Adrenal gland (tissue), 12 donors: ENCODE results near the gene PKNOX1. TPM values are rescaled to one million over a fixed set of nuclear protein-coding genes. Genes with fewer than 3 reads are reported as not detected.
"Not testable (repeated sequence)": the region's sequence is repeated elsewhere in the genome, so short reads cannot be mapped to it uniquely, and the experiment has no call there.

Source experiments
- DNase-seq, 7 donors: peaks; one replicate each; pipeline ENCODE4 v3.0.0-alpha.2; 2019 to 2020
- H3K27ac ChIP-seq, 5 donors: fragments of 200-600 bp; sonication (generic) in 4 of 5; 1 replicate in 3 of 5; 2 replicates in 2 of 5; pipeline versions ENCODE4 v1.5.1 to v1.8.0; 2016 to 2020; ENCODE audit warnings: mild to moderate bottlenecking in 1 of 5
- H3K27me3 ChIP-seq: fragments of 200-600 bp; 2 replicates; pipeline ENCODE4 v1.8.0; 2021
- H3K36me3 ChIP-seq, 2 donors: fragments of 200-600 bp; replicated peaks in 1 of 2; 1 replicate in 1 of 2; 2 replicates in 1 of 2; pipeline versions ENCODE4 v1.5.1 to v1.8.0; 2018 to 2022
- H3K4me1 ChIP-seq, 2 donors: fragments of 200-600 bp; replicated peaks in 1 of 2; 1 replicate in 1 of 2; 2 replicates in 1 of 2; pipeline versions ENCODE4 v1.5.1 to v1.8.0; 2018 to 2021
- H3K4me3 ChIP-seq, 4 donors: fragments of 200-600 bp; sonication (generic) in 3 of 4; one replicate each; pipeline ENCODE4 v1.5.1; 2016 to 2018
- H3K9me3 ChIP-seq, 3 donors: fragments of 200-600 bp; sonication (generic) in 1 of 3; replicated peaks in 1 of 3; 1 replicate in 2 of 3; 2 replicates in 1 of 3; pipeline versions ENCODE4 v1.5.1 to v1.8.0; 2016 to 2021
- POLR2A ChIP-seq, 2 donors: fragments of 450-650 bp; IDR thresholded peaks; one replicate each; pipeline ENCODE4 v1.6.1; 2017; ENCODE audit warnings: antibody characterized with exemption in 2 of 2, mild to moderate bottlenecking in 2 of 2, moderate library complexity in 1 of 2
- WGBS, 4 donors: extraction: QIAGEN DNeasy Blood & Tissue Kit in 2 of 4; methylation state at CpG; one replicate each; pipeline versions ENCODE4 v1.1.5 to v1.1.7; 2013 to 2017; 5-methylcytosine and 5-hydroxymethylcytosine counted together
- intact Hi-C, 2 donors: fragments of 100-400 bp; cut with DNase I; formaldehyde crosslinking; loops; one replicate each; pipeline versions ENCODE4 v1.14.1 to v1.15.0; 2022 to 2023
- polyA plus RNA-seq, 3 donors: library from polyadenylated mRNA; stranded (reverse); fragments of 200-250 nt in 2 of 3; fragments of 350-450 nt in 1 of 3; fragmentation: Illumina TruSeq in 1 of 3; extraction: RNeasy Lipid Tissue Mini Kit (QIAGEN cat#74804) in 1 of 3; gene quantifications; one replicate each; pipeline ENCODE4 v1.2.3, GENCODE V29; 2013 to 2014
- total RNA-seq, 9 donors: library from RNA; depleted of rRNA in 4 of 9; stranded (reverse); fragments of >200 nt in 4 of 9; fragments of 120-200 nt in 1 of 9; fragmentation: NEBNext Ultra II Directional in 1 of 9; extraction: Animal tissue kit (Norgen Biotek cat#: 25700) in 1 of 9; gene quantifications; one replicate each; pipeline versions ENCODE4 v1.1.0 to v1.2.4, GENCODE V29; 2013 to 2023
- TF ChIP-seq, protein P1 (sequence below), 6 experiments: fragments of 450-650 bp in 4 of 6; fragments of 200-600 bp in 2 of 6; sonication (generic) in 1 of 6; IDR thresholded peaks; 1 replicate in 5 of 6; 2 replicates in 1 of 6; pipeline versions ENCODE4 v1.5.1 to v1.8.0; 2016 to 2021; ENCODE audit warnings: antibody characterized with exemption in 6 of 6, mild to moderate bottlenecking in 2 of 6, moderate library complexity in 1 of 6
- donor health status: healthy with polysubstance abuse.
- donor health status: Bipolar disorder and iron deficiency.
- donor health status: DM: yes; HTN: yes; CAD: no.
- donor health status: DM: no; HTN: no; CAD: no.
- donor health status: DM: no; HTN: no; CAD: no.
- donor health status: DM: yes; HTN: yes; CAD: no.

Gene PKNOX1
- total and polyA plus RNA-seq, 12 donors: 8.2 to 21.7 (median 12.6) TPM

DNA sequence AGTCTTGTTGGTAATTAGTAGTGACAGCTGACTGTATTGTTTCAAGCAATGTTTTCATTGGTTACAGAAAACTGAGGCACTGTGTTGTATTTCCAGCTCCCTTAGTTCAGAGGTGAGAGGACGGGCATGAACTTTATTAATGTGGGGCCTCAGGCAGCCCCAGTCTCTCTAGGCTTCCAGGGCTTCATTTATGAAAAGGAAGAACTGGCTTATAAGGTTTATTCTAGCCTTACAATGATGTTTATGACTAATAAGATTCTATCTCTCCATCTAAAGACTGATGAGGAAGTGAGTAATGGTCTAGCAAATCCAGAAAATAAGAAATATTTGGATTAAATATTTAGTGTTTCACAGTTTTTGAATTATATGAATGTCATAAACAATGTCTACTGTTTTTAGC, 59.7 kb downstream of the PKNOX1 start:
- Histone ChIP-seq H3K4me1 (no peaks in the 10 kb centered on the region), H3K27me3 (no peaks in the 10 kb centered on the region), H3K9me3 (no peaks in the 10 kb centered on the region), H3K36me3 (peaks cover 0 to 11% of the 10 kb centered on the region in 2 donors), H3K4me3 (no peak overlapping the region), H3K27ac (no peak overlapping the region)
- 89 to 100% (median 99%) methylated on average over 1 of the region's 1 CpG for WGBS, 4 donors
- no peak for DNase-seq
- intact Hi-C loops: no loop called here
- TF ChIP-seq, protein P1, sequence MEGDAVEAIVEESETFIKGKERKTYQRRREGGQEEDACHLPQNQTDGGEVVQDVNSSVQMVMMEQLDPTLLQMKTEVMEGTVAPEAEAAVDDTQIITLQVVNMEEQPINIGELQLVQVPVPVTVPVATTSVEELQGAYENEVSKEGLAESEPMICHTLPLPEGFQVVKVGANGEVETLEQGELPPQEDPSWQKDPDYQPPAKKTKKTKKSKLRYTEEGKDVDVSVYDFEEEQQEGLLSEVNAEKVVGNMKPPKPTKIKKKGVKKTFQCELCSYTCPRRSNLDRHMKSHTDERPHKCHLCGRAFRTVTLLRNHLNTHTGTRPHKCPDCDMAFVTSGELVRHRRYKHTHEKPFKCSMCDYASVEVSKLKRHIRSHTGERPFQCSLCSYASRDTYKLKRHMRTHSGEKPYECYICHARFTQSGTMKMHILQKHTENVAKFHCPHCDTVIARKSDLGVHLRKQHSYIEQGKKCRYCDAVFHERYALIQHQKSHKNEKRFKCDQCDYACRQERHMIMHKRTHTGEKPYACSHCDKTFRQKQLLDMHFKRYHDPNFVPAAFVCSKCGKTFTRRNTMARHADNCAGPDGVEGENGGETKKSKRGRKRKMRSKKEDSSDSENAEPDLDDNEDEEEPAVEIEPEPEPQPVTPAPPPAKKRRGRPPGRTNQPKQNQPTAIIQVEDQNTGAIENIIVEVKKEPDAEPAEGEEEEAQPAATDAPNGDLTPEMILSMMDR (IDR thresholded peaks at IDR 0.05): no peak
- no peak for TF ChIP-seq POLR2A (IDR thresholded peaks at IDR 0.05)

DNA sequence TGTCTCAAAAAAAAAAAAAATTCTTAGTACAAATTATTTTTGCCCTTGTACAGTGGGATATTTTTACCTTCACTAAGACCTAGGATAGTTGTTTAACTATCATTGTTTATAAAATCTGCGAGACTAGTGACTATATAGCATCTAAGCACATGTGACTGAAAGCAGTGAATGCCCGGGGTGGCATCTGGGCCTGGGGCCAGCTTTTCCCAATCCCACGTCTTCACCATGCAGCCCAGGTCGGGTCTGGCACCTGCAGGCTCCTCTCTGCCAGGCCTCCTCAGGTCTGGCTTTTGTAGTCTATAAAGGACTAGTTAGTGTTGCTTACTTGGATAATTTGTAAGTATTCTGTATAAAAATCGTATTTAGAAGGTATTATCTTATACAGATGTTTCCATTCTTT, 60.5 kb downstream of the PKNOX1 start:
- no peak overlapping the region for H3K4me3 ChIP-seq
- TF ChIP-seq, protein P1 (IDR thresholded peaks at IDR 0.05): no peak
- TF ChIP-seq POLR2A (IDR thresholded peaks at IDR 0.05): no peak
- DNase-seq: no peak
- intact Hi-C loops: no loop called here
- no peaks in the 10 kb centered on the region for H3K9me3 ChIP-seq
- WGBS, 4 donors: 78 to 97% (median 90%) methylated on average over 5 of the region's 5 CpGs
- no peak overlapping the region for H3K27ac ChIP-seq
- no peaks in the 10 kb centered on the region for H3K27me3 ChIP-seq
- no peaks in the 10 kb centered on the region for H3K4me1 ChIP-seq
- peaks cover 0 to 6% of the 10 kb centered on the region in 2 donors for H3K36me3 ChIP-seq

DNA sequence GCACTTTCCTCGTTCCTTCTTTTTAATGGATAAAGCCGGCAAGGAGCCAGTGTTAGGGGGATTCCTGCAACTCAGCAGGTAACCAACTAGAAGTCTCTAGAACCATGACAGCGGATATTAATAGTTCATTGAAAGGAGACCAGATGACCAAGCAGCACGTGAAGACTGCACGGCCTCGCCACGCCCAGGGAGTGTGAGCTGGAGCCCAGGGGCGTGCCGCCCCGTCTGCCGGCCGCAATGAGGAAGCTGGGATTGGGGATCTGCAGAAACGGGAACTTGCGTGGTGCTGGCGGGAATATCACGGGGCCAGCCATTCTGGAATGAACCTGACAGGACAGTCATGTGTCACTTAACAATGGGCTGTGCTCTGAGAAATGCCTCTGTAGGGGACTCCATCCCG, 62.5 kb downstream of the PKNOX1 start:
- WGBS, 4 donors: 73 to 98% methylated on average over 8 to 11 of the region's 17 CpGs; no CpG with 5 or more reads in 2 of the 4 donors
- H3K4me1 ChIP-seq, H3K4me3 ChIP-seq, intact Hi-C loops, H3K27ac ChIP-seq, H3K9me3 ChIP-seq, H3K27me3 ChIP-seq, H3K36me3 ChIP-seq: not testable (repeated sequence)
- DNase-seq: peak in 1 of 7 donors; percentile 54

DNA sequence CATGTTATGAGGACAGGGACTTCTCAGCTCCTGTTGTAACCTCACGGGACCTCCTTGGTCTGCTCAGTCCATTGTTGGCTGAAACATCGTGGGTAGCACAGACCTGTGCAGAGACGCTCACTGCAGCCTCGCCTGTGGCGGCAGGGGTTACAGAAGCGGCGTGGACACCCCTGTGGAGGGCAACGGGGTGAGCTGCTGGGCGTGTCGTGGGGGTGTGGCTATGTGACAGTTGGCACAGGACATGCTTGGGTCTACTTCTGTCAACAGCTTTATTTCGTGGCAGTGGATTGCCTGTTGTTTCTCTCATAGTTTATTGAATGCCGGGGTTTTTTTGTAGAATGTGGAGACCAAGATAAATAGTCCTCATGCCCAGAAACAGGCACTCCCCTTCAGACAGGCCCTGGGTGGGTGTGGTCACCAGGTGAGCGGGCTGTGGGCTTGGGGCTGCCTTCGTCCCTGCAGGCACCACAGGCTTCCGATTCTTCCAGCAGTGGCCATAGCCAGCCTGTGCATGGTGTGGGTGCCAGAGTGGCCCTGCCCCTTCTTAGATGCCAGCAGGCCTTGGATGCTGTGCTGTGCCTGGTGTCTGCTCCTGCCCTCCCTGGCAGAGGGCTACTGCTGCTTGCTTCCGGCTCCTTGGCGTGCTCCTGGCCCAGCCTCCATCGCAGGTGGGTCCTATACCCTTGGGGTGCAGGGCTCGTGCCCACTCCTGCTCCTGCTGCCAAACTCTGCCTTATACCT, 63.7 kb downstream of the PKNOX1 start:
- H3K27ac ChIP-seq, H3K4me1 ChIP-seq, H3K27me3 ChIP-seq, H3K4me3 ChIP-seq, H3K9me3 ChIP-seq, DNase-seq, intact Hi-C loops, H3K36me3 ChIP-seq: not testable (repeated sequence)
- 86 to 94% (median 91%) methylated on average over 11 to 18 of the region's 19 CpGs; no CpG with 5 or more reads in 1 of the 4 donors for WGBS, 4 donors

DNA sequence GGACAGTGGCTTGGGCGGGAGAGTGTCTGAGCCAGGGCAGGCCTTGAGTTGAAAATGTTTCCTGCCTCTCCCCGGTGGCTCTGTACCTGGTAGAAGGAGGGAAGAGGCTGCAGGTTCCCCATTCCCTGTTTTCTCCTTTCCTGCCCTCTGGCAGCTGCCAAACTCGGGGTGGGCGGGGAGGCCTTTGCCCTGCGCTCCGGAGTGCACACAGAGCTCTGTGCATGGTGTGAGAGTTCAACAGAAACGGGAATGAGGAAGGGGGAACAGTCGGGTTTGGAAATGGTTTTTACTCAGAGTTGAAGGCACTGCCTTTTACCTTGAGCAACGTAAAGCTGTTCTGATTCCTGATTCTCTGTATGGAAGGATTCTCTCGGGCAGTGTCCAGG, 64.3 kb downstream of the PKNOX1 start:
- 75 to 100% (median 80%) methylated on average over 2 to 8 of the region's 10 CpGs; no CpG with 5 or more reads in 1 of the 4 donors for WGBS, 4 donors

DNA sequence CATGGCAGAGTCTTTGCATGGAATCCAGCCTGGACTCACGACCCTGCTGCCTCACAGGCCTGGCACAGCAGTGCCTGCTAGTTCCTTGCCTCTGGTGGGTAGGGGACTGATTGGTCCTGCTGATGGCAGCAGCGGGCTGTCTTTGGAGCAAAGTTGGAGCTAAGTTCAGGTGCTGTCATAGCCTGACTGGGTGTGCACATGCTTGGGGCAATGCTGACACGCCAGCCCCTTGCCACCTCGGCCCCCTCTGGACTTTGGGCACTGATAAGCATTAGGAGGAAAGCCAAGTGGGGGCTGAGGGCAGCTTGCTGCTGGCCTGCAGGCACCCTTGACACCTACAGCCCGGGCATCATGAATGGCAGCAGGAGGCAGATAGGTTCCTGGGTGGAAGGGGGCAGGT, 67.8 kb downstream of the PKNOX1 start:
- H3K27ac ChIP-seq, DNase-seq, H3K4me1 ChIP-seq, H3K9me3 ChIP-seq, H3K27me3 ChIP-seq, H3K36me3 ChIP-seq, intact Hi-C loops, H3K4me3 ChIP-seq: not testable (repeated sequence)
- WGBS, 4 donors: 85 to 94% methylated on average over 5 of the region's 5 CpGs; no CpG with 5 or more reads in 2 of the 4 donors

More for the DNA sequence above, 64.3 kb downstream of the PKNOX1 start:
- DNase-seq, H3K9me3 ChIP-seq, H3K4me1 ChIP-seq, intact Hi-C loops, H3K27ac ChIP-seq, H3K36me3 ChIP-seq, H3K4me3 ChIP-seq, H3K27me3 ChIP-seq: not testable (repeated sequence)

DNA sequence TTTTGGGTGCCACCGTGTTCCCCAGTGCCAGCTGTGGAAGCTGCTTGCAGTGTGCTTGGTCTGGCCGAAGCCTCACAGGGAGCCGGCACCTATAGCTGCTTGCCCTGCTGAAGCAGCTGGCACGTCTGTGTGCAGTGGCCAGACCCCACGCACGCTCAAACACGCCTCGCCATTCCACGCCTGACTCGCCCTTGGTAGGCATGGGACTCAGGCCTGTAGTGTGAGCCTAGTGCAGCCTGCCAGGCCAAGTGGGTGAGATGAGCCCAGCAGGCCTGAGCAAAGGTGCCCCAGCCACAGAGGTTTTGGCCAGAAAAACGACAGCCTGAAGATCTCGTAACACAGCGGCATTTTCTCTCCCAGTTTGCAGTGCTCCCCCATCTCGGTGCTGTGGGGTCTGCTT, 68.9 kb downstream of the PKNOX1 start:
- H3K4me3 ChIP-seq, H3K9me3 ChIP-seq, H3K4me1 ChIP-seq, H3K36me3 ChIP-seq, DNase-seq, H3K27ac ChIP-seq, intact Hi-C loops, H3K27me3 ChIP-seq: not testable (repeated sequence)
- WGBS, 4 donors: 92 to 98% (median 96%) methylated on average over 2 to 6 of the region's 14 CpGs

DNA sequence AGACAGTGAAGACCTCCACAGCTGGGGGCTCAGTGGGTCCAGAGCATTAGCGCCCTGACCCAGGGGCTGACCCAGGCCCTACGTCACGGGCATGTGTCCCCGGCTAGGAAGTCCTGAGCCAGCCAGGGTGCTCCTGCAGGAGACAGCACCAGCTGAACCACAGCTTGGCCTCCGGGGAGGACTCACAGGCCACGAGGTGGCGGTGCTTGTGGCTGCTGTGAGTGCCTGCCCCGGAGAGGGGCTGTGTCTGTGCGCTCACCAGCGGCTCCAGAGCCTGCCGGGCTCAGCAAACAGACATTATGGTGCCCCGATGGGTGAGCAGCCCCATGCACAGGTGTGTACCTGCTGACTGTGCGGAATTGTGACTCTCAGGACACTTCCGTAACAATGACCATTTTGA, 70.2 kb downstream of the PKNOX1 start:
- intact Hi-C loops, H3K36me3 ChIP-seq, H3K4me3 ChIP-seq, DNase-seq, H3K27ac ChIP-seq, H3K4me1 ChIP-seq, H3K9me3 ChIP-seq, H3K27me3 ChIP-seq: not testable (repeated sequence)
- WGBS, 4 donors: 79 to 87% methylated on average over 12 of the region's 14 CpGs; no CpG with 5 or more reads in 2 of the 4 donors

DNA sequence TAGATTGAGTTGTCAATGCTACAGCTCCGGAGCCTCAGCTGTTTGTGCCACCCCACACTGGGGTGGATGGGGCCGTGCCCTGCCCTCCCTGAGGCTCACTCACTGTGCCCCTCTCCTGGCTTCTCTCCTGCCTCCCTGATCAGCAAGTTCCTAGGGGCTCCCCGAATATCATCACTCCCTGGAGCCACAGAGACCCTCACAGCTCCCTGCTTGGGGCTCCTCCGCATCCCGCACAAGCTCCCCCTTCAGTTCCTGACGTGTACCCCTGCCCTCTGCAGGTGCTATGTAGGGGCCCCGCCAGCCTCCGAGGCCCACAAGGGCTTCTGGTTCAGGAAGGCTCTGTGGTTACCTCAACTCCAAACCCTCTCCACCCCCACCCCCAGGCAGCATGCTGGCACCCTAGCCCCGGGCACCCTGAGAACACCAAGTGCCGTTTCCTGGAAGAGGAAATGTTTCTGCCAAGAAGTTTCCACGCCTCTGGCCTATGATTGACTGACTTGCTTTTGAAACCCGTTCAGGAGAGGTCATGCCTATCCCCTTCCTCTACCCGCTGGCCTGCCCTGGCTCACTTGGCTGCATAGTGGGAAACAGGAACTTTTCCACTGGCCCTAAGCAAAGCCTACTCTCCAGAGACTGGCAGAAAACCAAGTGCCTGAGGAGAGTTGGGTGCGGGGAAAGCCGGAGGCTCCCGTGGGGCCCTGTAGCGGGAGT, 71.0 kb downstream of the PKNOX1 start:
- DNase-seq, intact Hi-C loops, H3K27me3 ChIP-seq, H3K4me1 ChIP-seq, H3K36me3 ChIP-seq, H3K9me3 ChIP-seq, H3K4me3 ChIP-seq: not testable (repeated sequence)
- 65 to 81% methylated on average over 6 to 7 of the region's 17 CpGs; no CpG with 5 or more reads in 2 of the 4 donors for WGBS, 4 donors
- peak overlapping the region in 1 of 5 donors; percentile 49 for H3K27ac ChIP-seq
